SJSA1 (cell line): ENCODE measurements around the gene DEFB121. TPM values are rescaled to one million over a fixed set of nuclear protein-coding genes. Genes with fewer than 3 reads are reported as not detected.
"Not testable (repeated sequence)": the region's sequence is repeated elsewhere in the genome, so short reads cannot be mapped to it uniquely, and the experiment has no call there.

Source experiments
- DNase-seq, 2 experiments: peaks; one replicate each; pipeline ENCODE4 v3.0.0-alpha.2; 2015 to 2020; ENCODE audit warnings: low spot score in 2 of 2, low read depth in 1 of 2
- H3K27ac ChIP-seq: fragments of 250-450 bp; sonication (Bioruptor Pico); 2 replicates; pipeline ENCODE4 v1.5.1; 2020; ENCODE audit warnings: mild to moderate bottlenecking, moderate library complexity
- H3K27me3 ChIP-seq: fragments of 250-450 bp; sonication (Bioruptor Pico); replicated peaks from 2 replicates; pipeline ENCODE4 v1.5.1; 2020; ENCODE audit warnings: mild to moderate bottlenecking, moderate library complexity
- H3K36me3 ChIP-seq: fragments of 250-450 bp; sonication (Bioruptor Pico); 2 replicates; pipeline ENCODE4 v1.5.1; 2020; ENCODE audit warnings: mild to moderate bottlenecking
- H3K4me1 ChIP-seq: fragments of 250-450 bp; sonication (Bioruptor Pico); replicated peaks from 2 replicates; pipeline ENCODE4 v1.6.1; 2021; ENCODE audit warnings: mild to moderate bottlenecking
- H3K4me3 ChIP-seq: fragments of 250-450 bp; sonication (Bioruptor Pico); 2 replicates; pipeline ENCODE4 v1.5.1; 2020; ENCODE audit warnings: mild to moderate bottlenecking
- H3K9me3 ChIP-seq: fragments of 250-450 bp; sonication (Bioruptor Pico); replicated peaks from 2 replicates; pipeline ENCODE4 v1.5.1; 2020; ENCODE audit warnings: mild to moderate bottlenecking
- total RNA-seq: library from RNA; depleted of rRNA; stranded (reverse); fragments of >200 nt; shearing (Covaris generic); gene quantifications from 2 replicates; pipeline ENCODE4 v1.2.3, GENCODE V29; 2014; rRNA removed

The DEFB121 gene
- total RNA-seq, 1 experiment from 2014 or later: not detected

DNA sequence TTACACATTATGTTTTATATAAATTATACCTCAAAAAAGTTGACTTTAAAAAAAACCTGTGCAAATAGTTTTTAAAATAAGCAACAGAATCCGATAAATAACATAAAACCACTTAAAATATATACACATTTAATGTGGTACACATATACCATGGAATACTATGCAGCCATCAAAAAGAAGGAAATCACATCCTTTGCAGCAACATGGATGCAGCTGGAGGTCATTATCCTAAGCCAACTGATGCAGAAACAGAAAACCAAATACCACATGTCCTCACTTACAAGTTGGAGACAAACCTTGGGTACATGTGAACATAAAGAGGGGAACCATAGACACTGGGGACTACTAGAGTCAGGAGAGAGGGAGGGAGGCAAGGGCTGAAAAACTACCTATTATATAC is 4.0 kb upstream of the DEFB121 start:
- H3K4me1 ChIP-seq: no peaks in the 10 kb centered on the region
- no peaks in the 10 kb centered on the region for H3K9me3 ChIP-seq
- no peak overlapping the region for H3K27ac ChIP-seq
- peak in 1 of 2 experiments; percentile 4 for DNase-seq
- H3K27me3 ChIP-seq: no peaks in the 10 kb centered on the region
- no peaks in the 10 kb centered on the region for H3K36me3 ChIP-seq
- no peak overlapping the region for H3K4me3 ChIP-seq

GRCh38 chr20:31403886-31404285 is 2.1 kb downstream of the DEFB121 start:
- no peak overlapping the region for H3K4me3 ChIP-seq

GRCh38 chr20:31394900-31395299 is 11.1 kb downstream of the DEFB121 start:
- H3K27me3 ChIP-seq: no peaks in the 10 kb centered on the region
- H3K36me3 ChIP-seq: no peaks in the 10 kb centered on the region
- no peak overlapping the region for H3K27ac ChIP-seq
- H3K4me1 ChIP-seq: no peaks in the 10 kb centered on the region
- DNase-seq: no peak
- no peaks in the 10 kb centered on the region for H3K9me3 ChIP-seq
- no peak overlapping the region for H3K4me3 ChIP-seq

More at GRCh38 chr20:31403886-31404285, 2.1 kb downstream of the DEFB121 start:
- Histone ChIP-seq H3K9me3 (no peaks in the 10 kb centered on the region), H3K4me1 (no peaks in the 10 kb centered on the region), H3K36me3 (no peaks in the 10 kb centered on the region), H3K27ac (no peak overlapping the region), H3K27me3 (no peaks in the 10 kb centered on the region)
- DNase-seq: peak in 1 of 2 experiments; percentile 11

DNA sequence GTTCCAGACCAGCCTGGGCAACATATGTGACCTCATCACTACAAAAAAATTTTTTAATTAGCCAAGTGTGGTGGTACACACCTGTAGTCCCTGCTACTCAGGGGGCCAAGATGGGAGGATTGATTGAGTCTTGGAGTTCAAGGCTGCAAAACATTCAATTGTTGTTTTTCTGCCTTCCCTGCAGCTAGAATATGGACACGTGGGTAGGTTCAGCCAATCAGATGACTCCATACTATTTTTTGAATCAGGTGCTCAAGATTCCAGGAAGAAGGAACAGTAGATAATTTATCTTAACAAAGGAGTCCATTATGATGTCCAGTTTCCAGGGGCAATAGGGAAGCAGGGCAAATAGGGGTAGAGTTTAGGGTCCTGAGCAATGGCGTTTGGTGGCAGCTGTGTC is 13.2 kb downstream of the DEFB121 start:
- Histone ChIP-seq H3K27ac (no peak overlapping the region), H3K4me1 (no peaks in the 10 kb centered on the region), H3K27me3 (no peaks in the 10 kb centered on the region), H3K9me3 (no peaks in the 10 kb centered on the region), H3K4me3 (no peak overlapping the region), H3K36me3 (no peaks in the 10 kb centered on the region)
- DNase-seq: no peak

DNA sequence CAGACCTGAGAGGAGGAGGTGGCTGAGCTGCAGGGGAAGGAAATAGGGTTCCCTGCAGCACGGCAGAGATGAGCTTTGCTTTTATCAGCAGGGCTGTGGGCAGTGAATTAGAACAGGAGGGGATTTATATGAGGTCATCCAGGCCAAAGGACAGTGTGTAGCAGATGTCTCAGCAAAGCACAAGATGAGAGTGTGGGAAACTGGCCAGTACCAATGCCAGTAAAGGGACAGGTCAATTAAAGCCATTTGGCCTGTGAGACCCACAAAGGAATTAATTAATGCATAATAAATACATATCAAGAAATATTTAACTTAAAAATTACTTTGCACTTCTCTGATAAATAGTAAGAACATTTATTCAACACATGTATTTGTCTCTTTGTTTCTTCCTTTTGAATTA is 15.5 kb downstream of the DEFB121 start, which contains the start of gene DEFB119:
Gene DEFB119, minus strand, starts transcription at position 101 of the 400 bp plus-strand sequence. CDS start 107 bp downstream, outside the sequence.
- Histone ChIP-seq H3K27me3 (no peaks in the 10 kb centered on the region), H3K4me1 (no peaks in the 10 kb centered on the region), H3K36me3 (no peaks in the 10 kb centered on the region), H3K9me3 (no peaks in the 10 kb centered on the region), H3K4me3 (no peak within 1 kb of the TSS), H3K27ac (no peak within 1 kb of the TSS)
- DNase-seq: no peak

DNA sequence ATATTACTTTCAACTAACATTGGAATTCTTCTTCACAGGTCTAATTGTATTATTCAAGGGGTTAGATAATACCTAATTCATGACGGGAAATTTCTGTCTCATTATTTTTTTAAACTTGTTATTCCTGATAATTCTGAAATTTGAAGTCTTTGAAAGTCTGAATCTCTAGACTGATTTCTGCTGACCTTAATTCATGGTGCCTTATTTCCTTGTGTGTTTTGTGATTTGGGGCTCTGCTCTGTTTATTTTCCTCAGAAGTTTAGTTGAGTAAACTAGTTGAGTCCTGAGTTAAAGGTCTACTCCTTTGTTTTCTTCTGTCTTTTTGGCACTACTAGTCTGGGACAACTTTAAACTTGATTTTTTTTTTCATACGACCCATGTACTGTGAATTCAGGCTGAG is 31.7 kb downstream of the DEFB121 start:
- no peaks in the 10 kb centered on the region for H3K9me3 ChIP-seq
- no peaks in the 10 kb centered on the region for H3K27me3 ChIP-seq
- H3K4me1 ChIP-seq: no peaks in the 10 kb centered on the region
- no peak for DNase-seq
- H3K27ac ChIP-seq: no peak overlapping the region
- H3K36me3 ChIP-seq: no peaks in the 10 kb centered on the region
- no peak overlapping the region for H3K4me3 ChIP-seq

- Histone ChIP-seq H3K4me3 (no peak within 1 kb of the TSS), H3K27ac (no peak within 1 kb of the TSS), H3K4me1 (no peaks in the 10 kb centered on the region), H3K36me3 (no peaks in the 10 kb centered on the region), H3K27me3 (no peaks in the 10 kb centered on the region), H3K9me3 (no peaks in the 10 kb centered on the region)
- DNase-seq: no peak
These were observed 37.7 kb downstream of the DEFB121 start, which contains the start of gene DEFB118 for GRCh38 chr20:31368301-31368700. TSS of gene DEFB118 (plus strand) at chr20:31368601. CDS start at chr20:31368651, 50 bp downstream.

GRCh38 chr20:31364272-31364671 is 41.7 kb downstream of the DEFB121 start:
- not testable (repeated sequence) for H3K4me1 ChIP-seq, H3K4me3 ChIP-seq, H3K36me3 ChIP-seq, H3K27me3 ChIP-seq, DNase-seq, H3K27ac ChIP-seq, H3K9me3 ChIP-seq

DNA sequence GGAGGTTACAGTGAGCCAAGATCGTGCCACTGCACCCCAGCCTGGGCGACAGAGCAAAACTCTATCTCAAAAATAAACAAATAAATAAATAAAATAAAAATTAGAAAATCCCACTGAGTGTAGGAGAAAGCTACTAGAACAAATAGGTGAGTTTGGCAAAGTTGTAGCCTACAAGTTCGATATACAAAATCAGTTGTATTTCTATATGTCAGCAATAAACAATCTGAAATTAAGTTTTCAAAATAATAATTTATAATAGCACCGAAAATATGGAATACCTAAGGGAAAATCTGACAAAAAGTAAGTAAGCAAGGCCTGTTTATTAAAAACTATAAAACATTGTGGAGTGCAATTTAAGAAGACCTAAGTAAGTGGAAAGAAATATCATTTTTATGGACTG is 42.7 kb downstream of the DEFB121 start:
- no peak for DNase-seq
- Histone ChIP-seq H3K36me3 (no peaks in the 10 kb centered on the region), H3K27me3 (peaks cover 5% of the 10 kb centered on the region; the same call in 1 of the 2 replicates), H3K4me3 (no peak overlapping the region), H3K27ac (no peak overlapping the region), H3K4me1 (no peaks in the 10 kb centered on the region), H3K9me3 (no peaks in the 10 kb centered on the region)

DNA sequence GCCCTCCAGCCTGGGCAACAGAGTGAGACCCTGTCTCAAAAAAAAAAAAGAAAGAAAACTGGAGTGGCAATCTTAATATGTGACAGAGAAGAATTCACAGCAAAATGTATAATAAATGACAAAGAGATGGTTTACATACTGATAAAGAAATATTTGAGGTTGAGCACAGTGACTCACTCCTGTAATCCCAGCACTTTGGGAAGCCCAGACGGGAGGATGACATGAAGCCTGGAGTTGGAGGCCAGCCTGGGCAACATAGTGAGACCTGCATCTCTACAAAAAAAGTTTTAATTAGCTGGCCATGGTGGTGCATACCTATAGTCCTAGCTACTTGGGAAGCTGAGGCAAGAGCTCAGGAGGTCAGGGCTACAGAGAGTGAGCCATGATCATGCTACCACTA is 50.0 kb downstream of the DEFB121 start:
- H3K4me1 ChIP-seq: no peaks in the 10 kb centered on the region
- H3K27ac ChIP-seq: no peak overlapping the region
- no peaks in the 10 kb centered on the region for H3K36me3 ChIP-seq
- no peak for DNase-seq
- no peaks in the 10 kb centered on the region for H3K9me3 ChIP-seq
- no peak overlapping the region for H3K4me3 ChIP-seq
- peaks cover 5% of the 10 kb centered on the region; the same call in 1 of the 2 replicates for H3K27me3 ChIP-seq

Other genes starting within 250 kb of the DEFB121 start
- not detected in 2 replicates for gene DEFB115, start 148.6 kb downstream of the DEFB121 start, total RNA-seq
- not detected in 2 replicates for gene DEFB116, start 97.6 kb downstream of the DEFB121 start, total RNA-seq
- gene DEFB118, start 37.6 kb downstream of the DEFB121 start, total RNA-seq: not detected in 2 replicates
- not detected in 2 replicates for gene DEFB119, start 15.6 kb downstream of the DEFB121 start, total RNA-seq
- not detected in 2 replicates for gene DEFB123, start 34.4 kb upstream of the DEFB121 start, total RNA-seq
- not detected in 2 replicates for gene DEFB124, start 68.9 kb upstream of the DEFB121 start, total RNA-seq
- gene REM1, start 69.1 kb upstream of the DEFB121 start, total RNA-seq: not detected in 2 replicates
- 28.2 and 68.1 TPM in 2 replicates for gene HM13, start 108.2 kb upstream of the DEFB121 start, total RNA-seq
- gene ID1, start 199.1 kb upstream of the DEFB121 start, total RNA-seq: 700 and 729 TPM in 2 replicates
- gene COX4I2, start 231.7 kb upstream of the DEFB121 start, total RNA-seq: not detected in 2 replicates